Transverse colon (tissue), 4 donors: ENCODE measurements around the gene IKZF3.

Source experiments
- EP300 ChIP-seq: sonication (generic); formaldehyde crosslinking; IDR thresholded peaks from one replicate; pipeline ENCODE4 v1.6.1; 2017; ENCODE audit warnings: antibody characterized with exemption, low read depth
- POLR2A ChIP-seq: fragments of 450-650 bp; IDR thresholded peaks from one replicate; pipeline ENCODE4 v1.6.1; 2016; ENCODE audit warnings: antibody characterized with exemption, mild to moderate bottlenecking, moderate library complexity
- POLR2AphosphoS5 ChIP-seq, 3 donors: sonication (generic); formaldehyde crosslinking; IDR thresholded peaks; one replicate each; pipeline ENCODE4 v1.6.1; 2016; ENCODE audit warnings: antibody characterized with exemption in 3 of 3
- TF ChIP-seq, protein P1 (sequence below), 5 experiments: fragments of 200-600 bp in 3 of 5; fragments of 450-650 bp in 2 of 5; sonication (generic) in 3 of 5; IDR thresholded peaks; 1 replicate in 2 of 5; 2 replicates in 3 of 5; pipeline ENCODE4 v1.5.1; 2016 to 2017; ENCODE audit warnings: antibody characterized with exemption in 5 of 5, inconsistent platforms in 3 of 5, mild to moderate bottlenecking in 2 of 5, moderate library complexity in 1 of 5

DNA sequence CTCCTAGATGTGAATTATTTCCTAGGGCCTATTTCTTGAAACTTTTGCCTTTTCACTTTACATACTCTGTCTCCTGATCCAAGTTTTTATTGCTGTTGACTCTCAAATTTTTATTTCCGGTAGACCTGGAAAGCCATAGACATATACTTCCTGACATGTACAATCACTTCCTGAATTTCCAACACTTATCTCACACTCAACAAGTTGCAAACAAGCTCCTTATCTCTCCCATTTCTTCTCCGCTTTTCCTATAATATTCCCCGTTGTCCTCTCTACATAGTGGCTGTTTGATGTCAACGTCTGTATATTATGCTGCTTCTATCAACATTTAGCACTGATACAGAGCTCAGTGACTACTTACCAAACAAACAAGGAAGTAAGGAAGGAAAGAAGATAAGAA, 59.3 kb downstream of the IKZF3 start:
- TF ChIP-seq, protein P1, sequence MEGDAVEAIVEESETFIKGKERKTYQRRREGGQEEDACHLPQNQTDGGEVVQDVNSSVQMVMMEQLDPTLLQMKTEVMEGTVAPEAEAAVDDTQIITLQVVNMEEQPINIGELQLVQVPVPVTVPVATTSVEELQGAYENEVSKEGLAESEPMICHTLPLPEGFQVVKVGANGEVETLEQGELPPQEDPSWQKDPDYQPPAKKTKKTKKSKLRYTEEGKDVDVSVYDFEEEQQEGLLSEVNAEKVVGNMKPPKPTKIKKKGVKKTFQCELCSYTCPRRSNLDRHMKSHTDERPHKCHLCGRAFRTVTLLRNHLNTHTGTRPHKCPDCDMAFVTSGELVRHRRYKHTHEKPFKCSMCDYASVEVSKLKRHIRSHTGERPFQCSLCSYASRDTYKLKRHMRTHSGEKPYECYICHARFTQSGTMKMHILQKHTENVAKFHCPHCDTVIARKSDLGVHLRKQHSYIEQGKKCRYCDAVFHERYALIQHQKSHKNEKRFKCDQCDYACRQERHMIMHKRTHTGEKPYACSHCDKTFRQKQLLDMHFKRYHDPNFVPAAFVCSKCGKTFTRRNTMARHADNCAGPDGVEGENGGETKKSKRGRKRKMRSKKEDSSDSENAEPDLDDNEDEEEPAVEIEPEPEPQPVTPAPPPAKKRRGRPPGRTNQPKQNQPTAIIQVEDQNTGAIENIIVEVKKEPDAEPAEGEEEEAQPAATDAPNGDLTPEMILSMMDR (IDR thresholded peaks at IDR 0.05): no peak
- TF ChIP-seq POLR2A: no peak
- no peak for TF ChIP-seq EP300
- no peak for TF ChIP-seq POLR2AphosphoS5 (IDR thresholded peaks at IDR 0.05)
